HepG2 (cell line): ENCODE data around the gene CASTOR1. TPM values are rescaled to one million over a fixed set of nuclear protein-coding genes. Genes with fewer than 3 reads are reported as not detected.

ENCODE experiments used
- AGO2 ChIP-seq: fragments of 200-400 bp; formaldehyde crosslinking; optimal IDR thresholded peaks from 2 replicates; pipeline ENCODE3; 2017; ENCODE audit warnings: mild to moderate bottlenecking, low read depth, low read length, moderate library complexity
- CHD2 ChIP-seq: IDR thresholded peaks from 2 replicates; pipeline ENCODE4 v1.6.1; 2011; ENCODE audit warnings: low read depth, low read length, improper control_type of control experiment
- DDIT3 ChIP-seq: sonication (generic); formaldehyde crosslinking; IDR thresholded peaks from 2 replicates; pipeline ENCODE4 v1.4.0; 2020; ENCODE audit warnings: mild to moderate bottlenecking, missing genetic modification reagents
- DNMT3B ChIP-seq: conservative IDR thresholded peaks from 2 replicates; pipeline ENCODE4 v1.6.1; 2016; ENCODE audit warnings: missing biosample characterization, control low read depth
- EEA1 ChIP-seq: sonication (generic); formaldehyde crosslinking; IDR thresholded peaks from 2 replicates; pipeline ENCODE4 v1.5.1; 2020; ENCODE audit warnings: mild to moderate bottlenecking, missing genetic modification reagents, borderline replicate concordance
- ELF1 ChIP-seq: sonication (generic); formaldehyde crosslinking; IDR thresholded peaks from 2 replicates; pipeline ENCODE4 v1.4.0; 2020; ENCODE audit warnings: missing genetic modification reagents
- GLMP ChIP-seq: sonication (generic); formaldehyde crosslinking; IDR thresholded peaks from 2 replicates; pipeline ENCODE4 v1.9.0; 2021; ENCODE audit warnings: missing genetic modification reagents, mild to moderate bottlenecking, borderline replicate concordance
- KMT2A ChIP-seq: sonication (generic); formaldehyde crosslinking; IDR thresholded peaks from 2 replicates; pipeline ENCODE4 v1.4.0; 2020; ENCODE audit warnings: missing genetic modification reagents
- MIER2 ChIP-seq: IDR thresholded peaks from 2 replicates; pipeline ENCODE4 v1.6.1; 2016; ENCODE audit warnings: missing biosample characterization, missing genetic modification reagents
- RCOR2 ChIP-seq: IDR thresholded peaks from 2 replicates; pipeline ENCODE4 v1.6.1; 2016; ENCODE audit warnings: missing biosample characterization, missing genetic modification reagents
- SP1 ChIP-seq, 2 experiments: fragments of 450-650 bp in 1 of 2; sonication (generic) in 1 of 2; formaldehyde crosslinking in 1 of 2; IDR thresholded peaks; 2 replicates each; pipeline versions ENCODE4 v1.4.0 to v1.6.1; 2016 to 2020; ENCODE audit warnings: missing genetic modification reagents in 1 of 2
- TFDP2 ChIP-seq: sonication (generic); formaldehyde crosslinking; IDR thresholded peaks from 2 replicates; pipeline ENCODE4 v1.4.0; 2020; ENCODE audit warnings: missing genetic modification reagents
- ZBTB25 ChIP-seq: IDR thresholded peaks from 2 replicates; pipeline ENCODE4 v1.6.1; 2018; ENCODE audit warnings: missing genetic modification reagents
- ZNF142 ChIP-seq: sonication (generic); formaldehyde crosslinking; IDR thresholded peaks from 2 replicates; pipeline ENCODE4 v1.4.0; 2020; ENCODE audit warnings: missing genetic modification reagents
- ZNF205 ChIP-seq: IDR thresholded peaks from 2 replicates; pipeline ENCODE4 v1.6.1; 2018; ENCODE audit warnings: missing biosample characterization, missing genetic modification reagents
- ZNF230 ChIP-seq: sonication (generic); formaldehyde crosslinking; IDR thresholded peaks from 2 replicates; pipeline ENCODE4 v1.4.0; 2020; ENCODE audit warnings: mild to moderate bottlenecking, missing genetic modification reagents
- ZNF274 ChIP-seq: sonication (generic); formaldehyde crosslinking; IDR thresholded peaks from 2 replicates; pipeline ENCODE4 v1.5.1; 2020; ENCODE audit warnings: mild to moderate bottlenecking, missing genetic modification reagents
- ZNF597 ChIP-seq: sonication (generic); formaldehyde crosslinking; IDR thresholded peaks from 2 replicates; pipeline ENCODE4 v1.5.0; 2020; ENCODE audit warnings: missing genetic modification reagents
- ZNF772 ChIP-seq: sonication (generic); formaldehyde crosslinking; IDR thresholded peaks from 2 replicates; pipeline ENCODE4 v1.5.0; 2020; ENCODE audit warnings: mild to moderate bottlenecking, missing genetic modification reagents
- ZNF850 ChIP-seq: sonication (generic); formaldehyde crosslinking; conservative IDR thresholded peaks from 2 replicates; pipeline ENCODE4 v1.9.0; 2021; ENCODE audit warnings: mild to moderate bottlenecking, missing genetic modification reagents
- polyA plus RNA-seq, 8 experiments: library from polyadenylated mRNA; depleted of rRNA in 3 of 8; stranded (reverse) in 7 of 8; unstranded in 1 of 8; fragments of >200 nt; fragmentation: Illumina TruSeq in 4 of 8; extraction: Trizol in 4 of 8; gene quantifications; 2 replicates each; pipeline versions ENCODE4 v1.2.1 to v1.2.3, GENCODE V29; 2011 to 2016; ENCODE audit warnings: low read depth in 4 of 8, missing spikeins in 1 of 8, mixed read lengths in 1 of 8; ENCODE audit not compliant: insufficient read depth in 1 of 8
- total RNA-seq, 5 experiments: library from RNA; depleted of rRNA; stranded (reverse); fragments of >200 nt; fragmentation: Illumina TruSeq; extraction: Trizol; gene quantifications; 2 replicates each; pipeline ENCODE4 v1.2.3, GENCODE V29; 2016; ENCODE audit warnings: low read depth in 1 of 5

CASTOR1 gene
- total and polyA plus RNA-seq, 2 of the 13 experiments (the other 11 are each of a cell fraction or from before 2014, with no cell fraction given): 2.6 to 4.4 TPM

GRCh38 chr22:30326706-30327362 is 37.5 kb upstream of the CASTOR1 start, which contains the start of gene TBC1D10A (continued):
- TF ChIP-seq ZNF142 (CRISPR knock-in tag): no peak
- no peak for TF ChIP-seq ZNF597
- 0 out of 2 replicates have a peak, but pooled peaks have one; percentile 27 for TF ChIP-seq ZNF772 (CRISPR knock-in tag)
- TF ChIP-seq AGO2: no peak
- no peak for TF ChIP-seq ZBTB25 (CRISPR knock-in tag)
- TF ChIP-seq TFDP2 (CRISPR knock-in tag): no peak
- 0 out of 2 replicates have a peak, but pooled peaks have one; percentile 18 for TF ChIP-seq MIER2
- no peak for TF ChIP-seq GLMP (CRISPR knock-in tag)
- no peak for TF ChIP-seq DDIT3 (CRISPR knock-in tag)
- TF ChIP-seq EEA1 (CRISPR knock-in tag): no peak
- 0 out of 2 replicates have a peak, but pooled peaks have one; percentile 5 for TF ChIP-seq ZNF274 (CRISPR knock-in tag)
- TF ChIP-seq ZNF230 (CRISPR knock-in tag): no peak
- TF ChIP-seq DNMT3B (CRISPR knock-in tag): no peak
- TF ChIP-seq RCOR2 (CRISPR knock-in tag): no peak
- TF ChIP-seq CHD2: no peak
- peak; percentile 86 for TF ChIP-seq ELF1 (CRISPR knock-in tag)
- TF ChIP-seq ZNF850: no peak
- TF ChIP-seq SP1 (IDR thresholded peaks at IDR 0.05): no peak
- 0 out of 2 replicates have a peak, but pooled peaks have one; percentile 40 for TF ChIP-seq SP1 (CRISPR knock-in tag; IDR thresholded peaks at IDR 0.05)
- TF ChIP-seq KMT2A (CRISPR knock-in tag): no peak
- TF ChIP-seq ZNF205 (CRISPR knock-in tag): 0 out of 2 replicates have a peak, but pooled peaks have one; percentile 63
